NT2/D1 (cell line): ENCODE measurements around the gene CTBP2.

ENCODE experiments used
- DNase-seq: peaks from one replicate; pipeline ENCODE4 v3.0.0-alpha.2; 2011; ENCODE audit warnings: low read depth, low spot score
- H3K27me3 ChIP-seq: 2 replicates; pipeline ENCODE4 v1.6.0; 2011; ENCODE audit warnings: mild to moderate bottlenecking; ENCODE audit not compliant: insufficient read length, insufficient read depth
- H3K36me3 ChIP-seq: 2 replicates; pipeline ENCODE4 v1.6.1; 2011; ENCODE audit warnings: mild to moderate bottlenecking, low read length, mixed read lengths; ENCODE audit not compliant: insufficient read depth, insufficient read length
- H3K4me1 ChIP-seq: 2 replicates; pipeline ENCODE4 v1.5.1; 2011; ENCODE audit not compliant: insufficient read depth, insufficient read length
- H3K4me3 ChIP-seq: 2 replicates; pipeline ENCODE4 v1.5.1; 2011; ENCODE audit warnings: low read depth; ENCODE audit not compliant: insufficient read length
- H3K9ac ChIP-seq: 2 replicates; pipeline ENCODE4 v1.6.0; 2011; ENCODE audit warnings: low read depth; ENCODE audit not compliant: insufficient read length
- H3K9me3 ChIP-seq: 2 replicates; pipeline ENCODE4 v1.5.1; 2011; ENCODE audit warnings: mild to moderate bottlenecking, low read length; ENCODE audit not compliant: insufficient read depth
- SUZ12 ChIP-seq: IDR thresholded peaks from 2 replicates; pipeline ENCODE4 v1.6.1; 2011; ENCODE audit not compliant: insufficient read length, insufficient read depth; ENCODE audit errors: extremely low read depth
- YY1 ChIP-seq: IDR thresholded peaks from 2 replicates; pipeline ENCODE4 v1.6.1; 2011; ENCODE audit not compliant: insufficient read length, insufficient read depth
- ZNF274 ChIP-seq: IDR thresholded peaks from 2 replicates; pipeline ENCODE4 v1.6.1; 2011; ENCODE audit warnings: mild to moderate bottlenecking, low read depth, low read length

The CTBP2 gene

DNA sequence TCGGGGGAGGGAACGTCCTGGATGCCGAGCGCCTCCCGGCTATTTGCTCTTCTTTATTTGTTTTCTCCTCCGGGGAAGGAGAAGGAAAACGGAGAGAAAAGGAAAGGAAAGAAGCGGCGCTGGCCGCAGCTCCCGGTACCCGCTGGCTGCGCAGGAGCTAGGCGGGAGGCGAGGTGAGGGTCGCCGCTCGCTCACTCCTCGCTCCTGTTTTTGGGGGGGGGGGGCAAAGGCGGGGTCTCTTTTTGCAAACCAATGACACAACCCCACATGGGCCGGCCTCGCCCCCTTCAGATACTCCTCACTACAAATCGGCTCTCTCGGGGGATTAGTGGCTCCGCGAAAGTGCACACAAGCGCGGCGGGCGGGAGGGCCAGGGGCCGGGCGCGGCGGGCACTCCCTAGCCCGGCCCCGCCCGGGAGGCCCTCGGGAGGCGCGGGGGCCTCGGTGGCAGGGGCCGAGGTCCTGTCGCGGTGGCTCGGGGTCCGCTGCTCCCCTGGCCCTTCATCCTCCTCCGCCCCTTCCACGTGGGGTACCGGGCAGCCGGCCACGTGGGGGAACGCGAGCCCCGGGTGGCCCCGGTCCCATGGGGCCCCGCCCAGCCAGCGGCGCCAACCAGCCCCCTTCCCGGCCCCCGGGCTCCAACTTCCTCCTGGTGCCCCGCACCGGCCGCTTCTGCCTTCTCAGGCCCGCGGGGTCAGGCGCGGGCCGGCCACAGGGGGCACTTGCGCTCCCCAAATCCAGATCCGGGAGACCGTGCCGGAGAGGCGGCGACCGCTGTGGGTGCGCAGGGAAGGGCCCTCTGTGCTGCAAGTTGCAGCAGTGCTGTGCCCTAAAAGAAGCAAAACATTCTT, 718 bp upstream of the CTBP2 start:
- H3K36me3 ChIP-seq, result no peaks in the 10 kb centered on the region
- no peak for TF ChIP-seq YY1
- TF ChIP-seq SUZ12, result no peak
- TF ChIP-seq ZNF274, result no peak
- H3K9ac ChIP-seq, result peak overlapping the region; percentile 89
- peak; percentile 67 for DNase-seq
- H3K27me3 ChIP-seq, result no peaks in the 10 kb centered on the region
- no peaks in the 10 kb centered on the region for H3K9me3 ChIP-seq
- H3K4me1 ChIP-seq, result no peaks in the 10 kb centered on the region
- peak overlapping the region; percentile 60 for H3K4me3 ChIP-seq

GRCh38 chr10:125159486-125159931, 854 bp downstream of the CTBP2 start:
- H3K4me1 ChIP-seq, result peaks cover 3% of the 10 kb centered on the region
- H3K36me3 ChIP-seq, result no peaks in the 10 kb centered on the region
- H3K4me3 ChIP-seq, result peak overlapping the region; percentile 55
- no peaks in the 10 kb centered on the region for H3K27me3 ChIP-seq
- H3K9ac ChIP-seq, result peak overlapping the region; percentile 67
- TF ChIP-seq SUZ12 (no peak), YY1 (no peak), ZNF274 (no peak)
- H3K9me3 ChIP-seq, result no peaks in the 10 kb centered on the region
- DNase-seq, result no peak

DNA sequence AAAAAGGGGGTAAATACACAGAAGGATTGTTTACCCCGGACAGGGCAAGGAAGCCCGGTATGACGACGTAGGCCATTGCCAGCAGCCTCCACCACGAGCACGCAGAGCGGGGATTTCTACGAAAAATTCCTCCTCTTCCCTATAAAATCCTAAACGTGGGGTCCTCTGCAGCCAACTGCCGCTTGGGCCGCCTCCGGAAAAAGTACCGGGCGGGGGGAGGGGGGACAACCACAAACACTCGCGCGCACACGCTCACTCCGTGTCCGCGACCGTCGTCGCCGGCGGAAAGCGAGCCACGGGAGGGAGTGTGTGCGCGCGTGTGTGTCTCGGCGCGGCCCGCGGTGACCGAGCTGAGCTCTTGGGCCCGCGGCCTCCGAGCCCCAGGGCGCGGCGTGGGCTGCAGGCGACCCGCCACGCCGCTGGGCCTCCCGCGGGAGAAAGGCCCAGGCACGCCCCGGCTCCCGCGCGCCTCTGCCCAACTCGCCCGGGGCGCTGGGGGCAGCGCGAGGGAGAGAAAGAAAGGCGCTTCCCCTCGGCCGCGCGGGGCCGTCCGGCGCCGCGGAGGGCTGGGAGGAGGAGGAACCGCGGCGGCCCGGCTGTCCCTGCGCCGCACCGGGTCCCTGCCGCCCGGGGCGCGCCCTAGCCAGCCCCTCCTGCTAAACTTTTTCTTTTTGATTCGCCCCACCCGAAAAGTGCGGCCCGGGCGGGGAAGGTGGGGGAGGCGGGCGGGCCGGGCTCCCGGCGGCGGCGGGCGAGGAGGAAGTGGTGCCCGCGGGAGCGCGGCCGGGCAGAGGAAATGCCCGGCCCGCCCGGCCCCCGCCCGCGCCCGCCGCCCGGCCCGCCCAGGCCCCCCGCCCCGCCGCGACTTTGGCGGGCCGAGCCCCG, 1.5 kb downstream of the CTBP2 start:
- H3K9me3 ChIP-seq, result no peaks in the 10 kb centered on the region
- peak overlapping the region; percentile 90 for H3K9ac ChIP-seq
- TF ChIP-seq YY1 (no peak), SUZ12 (no peak), ZNF274 (no peak)
- H3K36me3 ChIP-seq, result no peaks in the 10 kb centered on the region
- DNase-seq, result no peak
- peaks cover 3% of the 10 kb centered on the region for H3K4me1 ChIP-seq
- peak overlapping the region; percentile 63 for H3K4me3 ChIP-seq
- no peaks in the 10 kb centered on the region for H3K27me3 ChIP-seq

- Histone ChIP-seq H3K36me3 (no peaks in the 10 kb centered on the region), H3K4me1 (peaks cover 7% of the 10 kb centered on the region), H3K4me3 (peak overlapping the region; percentile 63), H3K9ac (peak overlapping the region; percentile 90), H3K9me3 (no peaks in the 10 kb centered on the region), H3K27me3 (no peaks in the 10 kb centered on the region)
- no peak for DNase-seq
- TF ChIP-seq SUZ12 (no peak), ZNF274 (no peak), YY1 (no peak)
Measured at GRCh38 chr10:125158275-125158600, 2.1 kb downstream of the CTBP2 start.

GRCh38 chr10:125157505-125157904, 2.9 kb downstream of the CTBP2 start:
- no peaks in the 10 kb centered on the region for H3K27me3 ChIP-seq
- no peaks in the 10 kb centered on the region for H3K9me3 ChIP-seq
- DNase-seq, result no peak
- TF ChIP-seq YY1 (no peak), SUZ12 (no peak), ZNF274 (no peak)
- H3K36me3 ChIP-seq, result peaks cover 2% of the 10 kb centered on the region
- peaks cover 14% of the 10 kb centered on the region for H3K4me1 ChIP-seq
- peak overlapping the region; percentile 29 for H3K4me3 ChIP-seq
- H3K9ac ChIP-seq, result peak overlapping the region; percentile 5

GRCh38 chr10:125156739-125157480, 3.5 kb downstream of the CTBP2 start:
- peaks cover 14% of the 10 kb centered on the region for H3K4me1 ChIP-seq
- H3K4me3 ChIP-seq, result no peak overlapping the region
- TF ChIP-seq SUZ12 (no peak), ZNF274 (no peak), YY1 (no peak)
- DNase-seq, result no peak
- H3K27me3 ChIP-seq, result no peaks in the 10 kb centered on the region
- H3K9ac ChIP-seq, result peak overlapping the region; percentile 5
- H3K36me3 ChIP-seq, result peaks cover 2% of the 10 kb centered on the region
- no peaks in the 10 kb centered on the region for H3K9me3 ChIP-seq
